ENCODE measurements around the gene KCNN3.

The KCNN3 gene

GRCh38 chr1:154808909-154809262 is 61.2 kb downstream of the KCNN3 start:
- in situ Hi-C loops (cut with MboI; ENCODE audit: low sequenced_read_pairs, unreplicated experiment): no loop called here
- DNase-seq (ENCODE audit: low spot score): peak; percentile 64
- TF ChIP-seq CTCF (IDR thresholded peaks at IDR 0.05; ENCODE audit: borderline replicate concordance, control extremely low read depth, extremely low read depth, insufficient read depth, missing control alignments): no peak

GRCh38 chr1:154808261-154808908 is 61.7 kb downstream of the KCNN3 start:
- TF ChIP-seq CTCF (IDR thresholded peaks at IDR 0.05; ENCODE audit: borderline replicate concordance, control extremely low read depth, extremely low read depth, insufficient read depth, missing control alignments): no peak
- DNase-seq (ENCODE audit: low spot score): no peak
- in situ Hi-C loops (cut with MboI; ENCODE audit: low sequenced_read_pairs, unreplicated experiment): no loop called here

- DNase-seq (ENCODE audit: low spot score): peak; percentile 81
- in situ Hi-C loops (cut with MboI; ENCODE audit: low sequenced_read_pairs, unreplicated experiment): no loop called here
- no peak for TF ChIP-seq CTCF (IDR thresholded peaks at IDR 0.05; ENCODE audit: borderline replicate concordance, control extremely low read depth, extremely low read depth, insufficient read depth, missing control alignments)
These were observed 63.0 kb downstream of the KCNN3 start for GRCh38 chr1:154807048-154807591.

GRCh38 chr1:154806333-154806732 is 63.7 kb downstream of the KCNN3 start:
- DNase-seq (ENCODE audit: low spot score): no peak
- no peak for TF ChIP-seq CTCF (IDR thresholded peaks at IDR 0.05; ENCODE audit: borderline replicate concordance, control extremely low read depth, extremely low read depth, insufficient read depth, missing control alignments)
- in situ Hi-C loops (cut with MboI; ENCODE audit: low sequenced_read_pairs, unreplicated experiment): no loop called here

- no peak for TF ChIP-seq CTCF (IDR thresholded peaks at IDR 0.05; ENCODE audit: borderline replicate concordance, control extremely low read depth, extremely low read depth, insufficient read depth, missing control alignments)
- DNase-seq (ENCODE audit: low spot score): no peak
These were observed 66.8 kb downstream of the KCNN3 start for GRCh38 chr1:154802982-154803920.

GRCh38 chr1:154802336-154802969 is 67.6 kb downstream of the KCNN3 start:
- no peak for TF ChIP-seq CTCF (IDR thresholded peaks at IDR 0.05; ENCODE audit: borderline replicate concordance, control extremely low read depth, extremely low read depth, insufficient read depth, missing control alignments)
- DNase-seq (ENCODE audit: low spot score): no peak
- in situ Hi-C loops (cut with MboI; ENCODE audit: low sequenced_read_pairs, unreplicated experiment): no loop called here

More at GRCh38 chr1:154802982-154803920, 66.8 kb downstream of the KCNN3 start:
- in situ Hi-C loops (cut with MboI; ENCODE audit: low sequenced_read_pairs, unreplicated experiment): no loop called here

Measured in GM13976 (cell line).